ENCODE measurements around the gene CALM3. TPM values are rescaled to one million over a fixed set of nuclear protein-coding genes. Genes with fewer than 3 reads are reported as not detected.

The CALM3 gene
- total and polyA plus RNA-seq, 2 experiments from 2014 or later, result 148 to 215 TPM

GRCh38 chr19:46639358-46640182 lies 38.4 kb downstream of the CALM3 start:
- Mint-ChIP-seq H3K36me3 (ENCODE audit: low read depth) (no peaks in the 10 kb centered on the region), H3K4me3 (no peak overlapping the region; the same call in 2 of the 3 replicates), H3K4me1 (peaks cover 2% of the 10 kb centered on the region; the same call in 1 of the 3 replicates), H3K9me3 (no peaks in the 10 kb centered on the region; the same call in 2 of the 3 replicates), H3K27ac (no peak overlapping the region), H3K27me3 (ENCODE audit: insufficient read depth, low read depth, poor library complexity) (peaks cover 29% of the 10 kb centered on the region)
- Histone ChIP-seq H3F3A (replicated peaks; ENCODE audit: low read depth) (peaks cover 12% of the 10 kb centered on the region; the same call in 1 of the 2 replicates), H3K4me2 (peak overlapping the region; percentile 89), H3K27ac (ENCODE audit: low read depth) (peak overlapping the region; percentile 55; the same call in 1 of the 2 replicates), H4K20me1 (replicated peaks; ENCODE audit: insufficient read depth) (no peaks in the 10 kb centered on the region), H2AFZ (peak overlapping the region; percentile 97), H3K27me3 (ENCODE audit: insufficient read depth) (peaks cover 75% of the 10 kb centered on the region), H3K79me2 (replicated peaks; ENCODE audit: insufficient read depth) (no peaks in the 10 kb centered on the region), H3K4me3 (peak overlapping the region; percentile 82), H3K9me2 (ENCODE audit: insufficient read depth) (no peaks in the 10 kb centered on the region), H3K36me3 (ENCODE audit: insufficient read depth) (no peaks in the 10 kb centered on the region), H3K4me1 (ENCODE audit: insufficient read depth) (peaks cover 17% of the 10 kb centered on the region; the same call in 1 of the 2 replicates)
- ATAC-seq, result peak; percentile 63
- TF ChIP-seq ZNF462 (CRISPR knock-in tag; IDR thresholded peaks at IDR 0.05), result no peak
- no peak for TF ChIP-seq EZH2 (IDR thresholded peaks at IDR 0.05; ENCODE audit: low read depth, unreplicated experiment)
- TF ChIP-seq ZNF331 (CRISPR knock-in tag; IDR thresholded peaks at IDR 0.05; ENCODE audit: low read depth), result no peak
- TF ChIP-seq ETS1 (IDR thresholded peaks at IDR 0.05), result no peak
- no peak for TF ChIP-seq CTCF (conservative IDR thresholded peaks at IDR 0.05; ENCODE audit: low read depth in 2 of 2)
- peak; percentile 71 for TF ChIP-seq POLR2AphosphoS5 (IDR thresholded peaks at IDR 0.05; ENCODE audit: low read depth)
- peak; percentile 55 for TF ChIP-seq CREB1 (CRISPR knock-in tag; IDR thresholded peaks at IDR 0.05; ENCODE audit: low read depth)
- TF ChIP-seq ZNF114 (CRISPR knock-in tag; IDR thresholded peaks at IDR 0.05), result no peak
- TF ChIP-seq STAT1 (IDR thresholded peaks at IDR 0.05; ENCODE audit: unreplicated experiment), result no peak
- TF ChIP-seq EZH2phosphoT487 (IDR thresholded peaks at IDR 0.05; ENCODE audit: unreplicated experiment), result no peak
- TF ChIP-seq REST (IDR thresholded peaks at IDR 0.05; ENCODE audit: unreplicated experiment), result no peak
- no peak for TF ChIP-seq NANOG (IDR thresholded peaks at IDR 0.05; ENCODE audit: borderline replicate concordance)
- TF ChIP-seq JUNB (IDR thresholded peaks at IDR 0.05; ENCODE audit: unreplicated experiment), result no peak
- peak; percentile 74 for DNase-seq (ENCODE audit: low spot score)

Measured in GM23338 (cell line).